GM23248 (cell line): ENCODE data around the gene ACVR2B. TPM values are rescaled to one million over a fixed set of nuclear protein-coding genes. Genes with fewer than 3 reads are reported as not detected.

Experiments
- DNase-seq: peaks from one replicate; pipeline ENCODE4 v3.0.0-alpha.2; 2015
- H2AFZ ChIP-seq: fragments of 200-600 bp; sonication (generic); 2 replicates; pipeline ENCODE4 v1.6.1; 2016; ENCODE audit warnings: antibody characterized with exemption
- H3F3A ChIP-seq: fragments of 200-600 bp; sonication (generic); 2 replicates; pipeline ENCODE4 v1.6.1; 2016; ENCODE audit warnings: mild to moderate bottlenecking, antibody characterized with exemption, mixed run types; ENCODE audit not compliant: insufficient read depth
- H3K27ac ChIP-seq: fragments of 200-600 bp; sonication (generic); 2 replicates; pipeline ENCODE4 v1.5.1; 2016; ENCODE audit warnings: mild to moderate bottlenecking
- H3K27me3 ChIP-seq: fragments of 200-600 bp; sonication (generic); replicated peaks from 2 replicates; pipeline ENCODE4 v1.6.1; 2016; ENCODE audit warnings: mild to moderate bottlenecking; ENCODE audit not compliant: insufficient read depth
- H3K36me3 ChIP-seq: fragments of 200-600 bp; sonication (generic); 2 replicates; pipeline ENCODE4 v1.6.1; 2016; ENCODE audit warnings: low read depth, mild to moderate bottlenecking
- H3K4me1 ChIP-seq: fragments of 200-600 bp; sonication (generic); 2 replicates; pipeline ENCODE4 v1.6.1; 2016; ENCODE audit warnings: mild to moderate bottlenecking; ENCODE audit not compliant: insufficient read depth
- H3K4me2 ChIP-seq: fragments of 200-600 bp; sonication (generic); one replicate; pipeline ENCODE4 v1.6.1; 2016; ENCODE audit warnings: mild to moderate bottlenecking; ENCODE audit not compliant: unreplicated experiment
- H3K4me3 ChIP-seq: fragments of 200-600 bp; sonication (generic); 2 replicates; pipeline ENCODE4 v1.5.1; 2016; ENCODE audit warnings: mild to moderate bottlenecking
- H3K79me2 ChIP-seq: fragments of 200-600 bp; sonication (generic); 2 replicates; pipeline ENCODE4 v1.6.1; 2016; ENCODE audit warnings: mild to moderate bottlenecking; ENCODE audit not compliant: insufficient read depth
- H3K9ac ChIP-seq: fragments of 200-600 bp; sonication (generic); 2 replicates; pipeline ENCODE4 v1.6.1; 2016; ENCODE audit warnings: mild to moderate bottlenecking
- H3K9me2 ChIP-seq: fragments of 200-600 bp; sonication (generic); 2 replicates; pipeline ENCODE4 v1.6.1; 2016; ENCODE audit warnings: mixed run types, mild to moderate bottlenecking, moderate library complexity; ENCODE audit not compliant: insufficient read depth
- H3K9me3 ChIP-seq: fragments of 200-600 bp; sonication (generic); one replicate; pipeline ENCODE4 v1.6.1; 2017; ENCODE audit warnings: low read depth
- H4K20me1 ChIP-seq: fragments of 200-600 bp; sonication (generic); 2 replicates; pipeline ENCODE4 v1.6.0; 2016; ENCODE audit not compliant: insufficient read depth
- EZH2 ChIP-seq: fragments of 200-600 bp; sonication (generic); IDR thresholded peaks from 2 replicates; pipeline ENCODE4 v1.6.1; 2018; ENCODE audit warnings: antibody characterized with exemption, mild to moderate bottlenecking; ENCODE audit not compliant: insufficient read depth, poor library complexity, severe bottlenecking
- EZH2phosphoT487 ChIP-seq: fragments of 200-600 bp; sonication (generic); IDR thresholded peaks from 2 replicates; pipeline ENCODE4 v1.6.1; 2018; ENCODE audit warnings: antibody characterized with exemption, moderate library complexity, mild to moderate bottlenecking, low read depth; ENCODE audit not compliant: insufficient read depth
- WGBS, 2 experiments: methylation state at CpG; one replicate each; pipeline ENCODE4 v1.1.6; 2015 to 2017; ENCODE audit warnings: low lambda C conversion rate in 2 of 2, low coverage in 1 of 2; ENCODE audit errors: missing lambda C conversion rate in 2 of 2; 5-methylcytosine and 5-hydroxymethylcytosine counted together
- in situ Hi-C: fragments of 300-500 bp; cut with MboI; formaldehyde crosslinking; loops from 2 replicates; pipeline ENCODE4 v1.15.0; 2020
- polyA plus RNA-seq: library from polyadenylated mRNA; unstranded; fragments of >200 nt; fragmentation: Nextera tagmentation; extraction: Ambion mirVana; gene quantifications from 2 replicates; pipeline ENCODE4 v1.2.1, GENCODE V29; 2016
- total RNA-seq: library from RNA; depleted of rRNA; stranded (reverse); fragments of >200 nt; shearing (Covaris generic); gene quantifications from 2 replicates; pipeline ENCODE4 v1.2.3, GENCODE V29; 2014

Gene ACVR2B
- total and polyA plus RNA-seq, 2 experiments from 2014 or later: 0.16 to 0.76 TPM

- no peak overlapping the region for H3K9ac ChIP-seq
- no peaks in the 10 kb centered on the region for H3K79me2 ChIP-seq
- no peaks in the 10 kb centered on the region for H3K9me3 ChIP-seq
- no peak overlapping the region for H3K27ac ChIP-seq
- H4K20me1 ChIP-seq: no peaks in the 10 kb centered on the region; the same call in 1 of the 2 replicates
- H3K4me1 ChIP-seq: peaks cover 10% of the 10 kb centered on the region
- peaks cover 22% of the 10 kb centered on the region for H3F3A ChIP-seq
- in situ Hi-C loops: loop anchor here (10.0 kb wide), 3 partner anchors 133 to 473 kb away; no protein-coding TSS in a partner anchor
- no peaks in the 10 kb centered on the region for H3K9me2 ChIP-seq
- no peaks in the 10 kb centered on the region for H3K27me3 ChIP-seq
- 0 out of 2 replicates have a peak, but pooled peaks cover 11% of the 10 kb centered on the region for H3K36me3 ChIP-seq
- 0 to 2% methylated on average over 5 of the region's 5 CpGs for WGBS, 2 experiments
- H3K4me3 ChIP-seq: no peak overlapping the region
- TF ChIP-seq EZH2phosphoT487 (no peak), EZH2 (no peak)
- peak; percentile 63 for DNase-seq
- H2AFZ ChIP-seq: no peak overlapping the region
- no peak overlapping the region for H3K4me2 ChIP-seq
Observed at GRCh38 chr3:38521391-38521987, 67.8 kb downstream of the ACVR2B start.

- H3K36me3 ChIP-seq: 0 out of 2 replicates have a peak, but pooled peaks cover 9% of the 10 kb centered on the region
- H3K9me2 ChIP-seq: no peaks in the 10 kb centered on the region
- no peaks in the 10 kb centered on the region; the same call in 1 of the 2 replicates for H4K20me1 ChIP-seq
- H3K27me3 ChIP-seq: no peaks in the 10 kb centered on the region
- H2AFZ ChIP-seq: no peak overlapping the region
- no peak overlapping the region for H3K9ac ChIP-seq
- H3K79me2 ChIP-seq: no peaks in the 10 kb centered on the region
- TF ChIP-seq EZH2phosphoT487: no peak
- no peak for TF ChIP-seq EZH2
- no peak overlapping the region for H3K4me3 ChIP-seq
- H3K4me2 ChIP-seq: no peak overlapping the region
- in situ Hi-C loops: loop anchor here (10.0 kb wide), 3 partner anchors 133 to 473 kb away; no protein-coding TSS in a partner anchor
- no peak overlapping the region for H3K27ac ChIP-seq
- H3F3A ChIP-seq: peaks cover 19% of the 10 kb centered on the region
- peaks cover 10% of the 10 kb centered on the region for H3K4me1 ChIP-seq
- H3K9me3 ChIP-seq: no peaks in the 10 kb centered on the region
- 81 to 84% methylated on average over 6 of the region's 6 CpGs for WGBS, 2 experiments
- no peak for DNase-seq
Observed at GRCh38 chr3:38522002-38522401, 68.3 kb downstream of the ACVR2B start.

GRCh38 chr3:38524141-38524739 lies 70.5 kb downstream of the ACVR2B start:
- Histone ChIP-seq H3K4me1 (peaks cover 2% of the 10 kb centered on the region), H3K4me3 (no peak overlapping the region), H3K9ac (no peak overlapping the region), H3F3A (peaks cover 9% of the 10 kb centered on the region; the same call in 1 of the 2 replicates), H3K9me3 (no peaks in the 10 kb centered on the region), H2AFZ (no peak overlapping the region), H3K36me3 (0 out of 2 replicates have a peak, but pooled peaks cover 9% of the 10 kb centered on the region), H4K20me1 (no peaks in the 10 kb centered on the region; the same call in 1 of the 2 replicates), H3K9me2 (no peaks in the 10 kb centered on the region), H3K27me3 (no peaks in the 10 kb centered on the region), H3K4me2 (no peak overlapping the region), H3K79me2 (no peaks in the 10 kb centered on the region), H3K27ac (no peak overlapping the region)
- TF ChIP-seq EZH2phosphoT487 (no peak), EZH2 (no peak)
- WGBS, 2 experiments: 82 to 90% methylated on average over 5 of the region's 5 CpGs
- peak; percentile 40 for DNase-seq
- in situ Hi-C loops: loop anchor here (10.0 kb wide), 3 partner anchors 131 to 471 kb away; no protein-coding TSS in a partner anchor

GRCh38 chr3:38526792-38527191 lies 73.1 kb downstream of the ACVR2B start:
- in situ Hi-C loops: loop anchor here (10.0 kb wide), 3 partner anchors 128 to 468 kb away; no protein-coding TSS in a partner anchor
- Histone ChIP-seq H3K27me3 (no peaks in the 10 kb centered on the region), H2AFZ (no peak overlapping the region), H3K4me1 (no peaks in the 10 kb centered on the region; the same call in 1 of the 2 replicates), H3K27ac (no peak overlapping the region), H4K20me1 (no peaks in the 10 kb centered on the region), H3K9me2 (no peaks in the 10 kb centered on the region), H3K36me3 (0 out of 2 replicates have a peak, but pooled peaks cover 9% of the 10 kb centered on the region), H3K4me3 (no peak overlapping the region), H3F3A (peaks cover 7% of the 10 kb centered on the region; the same call in 1 of the 2 replicates), H3K79me2 (no peaks in the 10 kb centered on the region), H3K9me3 (no peaks in the 10 kb centered on the region), H3K4me2 (no peak overlapping the region), H3K9ac (no peak overlapping the region)
- DNase-seq: no peak
- no peak for TF ChIP-seq EZH2phosphoT487
- TF ChIP-seq EZH2: no peak
- 97% methylated on average over 13 to 14 of the region's 14 CpGs for WGBS, 2 experiments
